ENCODE data around the gene SEL1L2.
A peak's percentile ranks its signal among the peaks of the same experiment; 100 is the strongest.

SEL1L2 gene

DNA sequence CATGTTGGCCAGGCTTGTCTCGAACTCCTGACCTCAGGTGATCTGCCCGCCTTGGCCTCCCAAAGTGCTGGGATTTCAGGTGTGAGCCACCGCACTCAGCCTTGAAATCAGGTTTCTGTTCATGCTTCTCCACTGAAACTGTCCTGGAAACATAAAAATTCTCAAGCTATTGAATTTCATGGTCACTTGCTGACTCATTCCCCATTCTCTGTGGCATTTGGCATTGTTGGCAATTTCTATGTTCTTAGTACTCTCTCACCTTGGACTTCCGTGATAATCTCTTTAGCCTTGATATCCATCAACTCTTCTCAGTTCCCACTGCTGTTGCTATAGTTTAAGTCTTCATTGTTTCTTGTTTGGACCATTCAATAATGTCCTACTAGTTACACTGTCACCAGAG lies 6.2 kb downstream of the SEL1L2 start:
- H3K36me3 ChIP-seq (replicated peaks; ENCODE audit: insufficient read depth, low read length): no peaks in the 10 kb centered on the region
- no peaks in the 10 kb centered on the region for H3K27me3 ChIP-seq (replicated peaks; ENCODE audit: insufficient read depth, low read length)
- no peaks in the 10 kb centered on the region for H3F3A ChIP-seq (ENCODE audit: insufficient read depth, low read length)
- no peak for TF ChIP-seq EZH2phosphoT487 (IDR thresholded peaks at IDR 0.05; ENCODE audit: low read length)
- no peak overlapping the region for H3K4me2 ChIP-seq (ENCODE audit: low read depth, low read length)
- DNase-seq: no peak
- H4K20me1 ChIP-seq (ENCODE audit: insufficient read depth, low read length): no peaks in the 10 kb centered on the region
- H2AFZ ChIP-seq (ENCODE audit: low read length): no peak overlapping the region
- no peaks in the 10 kb centered on the region for H3K4me1 ChIP-seq (ENCODE audit: low read length)
- H3K9me2 ChIP-seq (replicated peaks; ENCODE audit: insufficient read depth, low read length): no peaks in the 10 kb centered on the region
- no peaks in the 10 kb centered on the region for H3K9me3 ChIP-seq (replicated peaks; ENCODE audit: insufficient read depth, low read length)
- no peaks in the 10 kb centered on the region for H3K79me2 ChIP-seq (ENCODE audit: low read length)
- H3K27ac ChIP-seq (ENCODE audit: low read length): no peak overlapping the region
- H3K4me3 ChIP-seq (ENCODE audit: low read length): no peak overlapping the region
- no peak overlapping the region for H3K9ac ChIP-seq (ENCODE audit: low read length)

DNA sequence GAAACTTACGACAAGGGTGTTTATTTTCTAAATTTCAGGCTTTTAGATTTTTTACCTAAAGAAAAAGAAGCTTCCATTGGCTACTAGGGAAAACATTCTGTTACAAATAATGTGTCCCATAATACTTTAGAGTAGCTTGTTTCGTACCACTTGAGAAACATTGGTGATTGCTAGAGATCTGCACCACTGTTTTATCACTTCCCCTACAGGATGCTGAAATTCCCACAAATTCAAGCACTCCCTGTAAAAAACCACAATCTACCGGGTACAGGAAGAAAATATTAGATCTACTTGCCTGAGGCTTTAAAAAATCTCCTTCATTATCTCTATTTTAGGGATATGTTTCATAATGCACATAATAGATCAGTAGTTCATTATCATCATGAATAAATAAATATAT lies 29.9 kb downstream of the SEL1L2 start:
- Histone ChIP-seq H2AFZ (ENCODE audit: low read length) (no peak overlapping the region), H3K4me1 (ENCODE audit: low read length) (no peaks in the 10 kb centered on the region), H3K27ac (ENCODE audit: low read length) (no peak overlapping the region), H3K9ac (ENCODE audit: low read length) (no peak overlapping the region), H3K4me3 (ENCODE audit: low read length) (no peak overlapping the region), H4K20me1 (ENCODE audit: insufficient read depth, low read length) (no peaks in the 10 kb centered on the region), H3F3A (ENCODE audit: insufficient read depth, low read length) (no peaks in the 10 kb centered on the region), H3K79me2 (ENCODE audit: low read length) (no peaks in the 10 kb centered on the region), H3K4me2 (ENCODE audit: low read depth, low read length) (no peak overlapping the region), H3K9me2 (replicated peaks; ENCODE audit: insufficient read depth, low read length) (no peaks in the 10 kb centered on the region), H3K9me3 (replicated peaks; ENCODE audit: insufficient read depth, low read length) (no peaks in the 10 kb centered on the region), H3K36me3 (replicated peaks; ENCODE audit: insufficient read depth, low read length) (no peaks in the 10 kb centered on the region), H3K27me3 (replicated peaks; ENCODE audit: insufficient read depth, low read length) (no peaks in the 10 kb centered on the region)
- DNase-seq: no peak
- TF ChIP-seq, protein P1, sequence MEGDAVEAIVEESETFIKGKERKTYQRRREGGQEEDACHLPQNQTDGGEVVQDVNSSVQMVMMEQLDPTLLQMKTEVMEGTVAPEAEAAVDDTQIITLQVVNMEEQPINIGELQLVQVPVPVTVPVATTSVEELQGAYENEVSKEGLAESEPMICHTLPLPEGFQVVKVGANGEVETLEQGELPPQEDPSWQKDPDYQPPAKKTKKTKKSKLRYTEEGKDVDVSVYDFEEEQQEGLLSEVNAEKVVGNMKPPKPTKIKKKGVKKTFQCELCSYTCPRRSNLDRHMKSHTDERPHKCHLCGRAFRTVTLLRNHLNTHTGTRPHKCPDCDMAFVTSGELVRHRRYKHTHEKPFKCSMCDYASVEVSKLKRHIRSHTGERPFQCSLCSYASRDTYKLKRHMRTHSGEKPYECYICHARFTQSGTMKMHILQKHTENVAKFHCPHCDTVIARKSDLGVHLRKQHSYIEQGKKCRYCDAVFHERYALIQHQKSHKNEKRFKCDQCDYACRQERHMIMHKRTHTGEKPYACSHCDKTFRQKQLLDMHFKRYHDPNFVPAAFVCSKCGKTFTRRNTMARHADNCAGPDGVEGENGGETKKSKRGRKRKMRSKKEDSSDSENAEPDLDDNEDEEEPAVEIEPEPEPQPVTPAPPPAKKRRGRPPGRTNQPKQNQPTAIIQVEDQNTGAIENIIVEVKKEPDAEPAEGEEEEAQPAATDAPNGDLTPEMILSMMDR (IDR thresholded peaks at IDR 0.05; ENCODE audit: low read length): no peak
- TF ChIP-seq EZH2phosphoT487 (IDR thresholded peaks at IDR 0.05; ENCODE audit: low read length) (no peak), EZH2 (optimal IDR thresholded peaks at IDR 0.05; ENCODE audit: low read depth, low read length) (no peak)

DNA sequence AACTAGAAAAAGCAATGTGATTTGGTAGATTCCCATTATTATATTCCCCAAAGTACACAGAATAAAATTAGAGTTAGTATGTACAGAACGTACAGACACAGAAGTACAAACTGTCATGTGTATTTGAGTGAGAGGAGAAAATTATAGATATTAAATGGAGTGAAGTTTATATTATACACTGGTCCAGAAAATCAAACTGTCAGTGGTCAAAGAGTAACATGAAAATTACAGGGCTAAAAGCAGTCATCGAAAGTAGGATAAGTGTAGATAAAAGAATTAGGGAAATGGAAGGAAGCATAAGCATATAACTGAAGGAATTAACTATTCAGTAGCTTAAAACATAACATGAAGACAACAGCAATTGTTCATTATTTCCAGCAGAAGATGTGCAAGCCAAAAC lies 30.3 kb downstream of the SEL1L2 start:
- Histone ChIP-seq H3K9ac (ENCODE audit: low read length) (no peak overlapping the region), H3K9me2 (replicated peaks; ENCODE audit: insufficient read depth, low read length) (no peaks in the 10 kb centered on the region), H3K27me3 (replicated peaks; ENCODE audit: insufficient read depth, low read length) (no peaks in the 10 kb centered on the region), H3F3A (ENCODE audit: insufficient read depth, low read length) (no peaks in the 10 kb centered on the region), H2AFZ (ENCODE audit: low read length) (no peak overlapping the region), H3K79me2 (ENCODE audit: low read length) (no peaks in the 10 kb centered on the region), H3K9me3 (replicated peaks; ENCODE audit: insufficient read depth, low read length) (no peaks in the 10 kb centered on the region), H3K27ac (ENCODE audit: low read length) (no peak overlapping the region), H3K36me3 (replicated peaks; ENCODE audit: insufficient read depth, low read length) (no peaks in the 10 kb centered on the region), H4K20me1 (ENCODE audit: insufficient read depth, low read length) (no peaks in the 10 kb centered on the region), H3K4me3 (ENCODE audit: low read length) (no peak overlapping the region), H3K4me1 (ENCODE audit: low read length) (no peaks in the 10 kb centered on the region), H3K4me2 (ENCODE audit: low read depth, low read length) (no peak overlapping the region)
- TF ChIP-seq EZH2 (optimal IDR thresholded peaks at IDR 0.05; ENCODE audit: low read depth, low read length) (no peak), EZH2phosphoT487 (IDR thresholded peaks at IDR 0.05; ENCODE audit: low read length) (no peak)
- TF ChIP-seq, protein P1 (IDR thresholded peaks at IDR 0.05; ENCODE audit: low read length): no peak
- DNase-seq: no peak

DNA sequence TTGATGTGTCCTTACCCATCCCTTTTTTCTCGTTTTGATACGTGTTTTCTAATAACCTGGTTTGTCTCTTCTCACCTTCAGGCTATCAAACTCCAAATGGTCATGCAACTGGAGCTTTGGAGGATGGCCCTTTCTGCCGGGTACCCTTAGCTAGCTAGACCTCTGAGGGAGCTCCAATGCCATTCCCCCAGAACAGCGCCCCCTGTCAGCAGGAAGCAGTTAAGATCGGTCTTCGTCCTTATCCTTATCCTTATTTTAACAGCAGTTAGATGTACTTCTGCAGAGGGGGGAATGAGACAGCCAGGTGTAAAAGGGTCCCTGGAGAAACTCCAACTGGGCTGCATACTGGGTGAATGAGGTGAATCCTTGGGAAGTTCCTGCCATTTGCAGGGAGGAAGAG lies 37.2 kb downstream of the SEL1L2 start:
- Histone ChIP-seq H3F3A (ENCODE audit: insufficient read depth, low read length) (no peaks in the 10 kb centered on the region), H3K4me3 (ENCODE audit: low read length) (no peak overlapping the region), H4K20me1 (ENCODE audit: insufficient read depth, low read length) (no peaks in the 10 kb centered on the region), H3K36me3 (replicated peaks; ENCODE audit: insufficient read depth, low read length) (no peaks in the 10 kb centered on the region), H2AFZ (ENCODE audit: low read length) (no peak overlapping the region), H3K9me2 (replicated peaks; ENCODE audit: insufficient read depth, low read length) (no peaks in the 10 kb centered on the region), H3K9me3 (replicated peaks; ENCODE audit: insufficient read depth, low read length) (no peaks in the 10 kb centered on the region), H3K79me2 (ENCODE audit: low read length) (no peaks in the 10 kb centered on the region), H3K27ac (ENCODE audit: low read length) (no peak overlapping the region), H3K9ac (ENCODE audit: low read length) (no peak overlapping the region), H3K27me3 (replicated peaks; ENCODE audit: insufficient read depth, low read length) (no peaks in the 10 kb centered on the region), H3K4me1 (ENCODE audit: low read length) (no peaks in the 10 kb centered on the region), H3K4me2 (ENCODE audit: low read depth, low read length) (no peak overlapping the region)
- no peak for DNase-seq
- TF ChIP-seq EZH2phosphoT487 (IDR thresholded peaks at IDR 0.05; ENCODE audit: low read length): no peak
- TF ChIP-seq, protein P1 (IDR thresholded peaks at IDR 0.05; ENCODE audit: low read length): 0 out of 2 replicates have a peak, but pooled peaks have one; percentile 8
